Loucy (cell line): ENCODE data around the gene ATP10A.

Experiments
- EZH2phosphoT487 ChIP-seq: fragments of 200-600 bp; IDR thresholded peaks from 2 replicates; pipeline ENCODE4 v1.6.1; 2018; ENCODE audit warnings: antibody characterized with exemption, mild to moderate bottlenecking, moderate library complexity, borderline replicate concordance
- TF ChIP-seq, protein P1 (sequence below): fragments of 200-600 bp; sonication (generic); conservative IDR thresholded peaks from 2 replicates; pipeline ENCODE4 v1.5.1; 2014; ENCODE audit warnings: mild to moderate bottlenecking, antibody characterized with exemption, low read length

GRCh38 chr15:25703726-25704125 lies 159.4 kb downstream of the ATP10A start:
- TF ChIP-seq, protein P1, sequence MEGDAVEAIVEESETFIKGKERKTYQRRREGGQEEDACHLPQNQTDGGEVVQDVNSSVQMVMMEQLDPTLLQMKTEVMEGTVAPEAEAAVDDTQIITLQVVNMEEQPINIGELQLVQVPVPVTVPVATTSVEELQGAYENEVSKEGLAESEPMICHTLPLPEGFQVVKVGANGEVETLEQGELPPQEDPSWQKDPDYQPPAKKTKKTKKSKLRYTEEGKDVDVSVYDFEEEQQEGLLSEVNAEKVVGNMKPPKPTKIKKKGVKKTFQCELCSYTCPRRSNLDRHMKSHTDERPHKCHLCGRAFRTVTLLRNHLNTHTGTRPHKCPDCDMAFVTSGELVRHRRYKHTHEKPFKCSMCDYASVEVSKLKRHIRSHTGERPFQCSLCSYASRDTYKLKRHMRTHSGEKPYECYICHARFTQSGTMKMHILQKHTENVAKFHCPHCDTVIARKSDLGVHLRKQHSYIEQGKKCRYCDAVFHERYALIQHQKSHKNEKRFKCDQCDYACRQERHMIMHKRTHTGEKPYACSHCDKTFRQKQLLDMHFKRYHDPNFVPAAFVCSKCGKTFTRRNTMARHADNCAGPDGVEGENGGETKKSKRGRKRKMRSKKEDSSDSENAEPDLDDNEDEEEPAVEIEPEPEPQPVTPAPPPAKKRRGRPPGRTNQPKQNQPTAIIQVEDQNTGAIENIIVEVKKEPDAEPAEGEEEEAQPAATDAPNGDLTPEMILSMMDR: no peak
- TF ChIP-seq EZH2phosphoT487: no peak
